Lower leg skin (tissue), 4 donors: ENCODE results near the gene TFDP1. TPM values are rescaled to one million over a fixed set of nuclear protein-coding genes. Genes with fewer than 3 reads are reported as not detected.

Experiments used
- DNase-seq, 2 donors: peaks; one replicate each; pipeline ENCODE4 v3.0.0-alpha.2; 2019; ENCODE audit warnings: low spot score in 2 of 2
- H3K4me3 ChIP-seq: fragments of 200-600 bp; sonication (generic); 2 replicates; pipeline ENCODE4 v1.5.1; 2017; ENCODE audit warnings: mild to moderate bottlenecking, low read depth; ENCODE audit not compliant: poor library complexity, severe bottlenecking
- POLR2A ChIP-seq, 2 donors: fragments of 450-650 bp; IDR thresholded peaks; one replicate each; pipeline ENCODE4 v1.6.1; 2016 to 2017; ENCODE audit warnings: antibody characterized with exemption in 2 of 2, mild to moderate bottlenecking in 1 of 2, moderate library complexity in 1 of 2
- WGBS, 2 donors: methylation state at CpG; one replicate each; pipeline ENCODE4 v1.1.5; 2018; 5-methylcytosine and 5-hydroxymethylcytosine counted together
- intact Hi-C: fragments of 100-400 bp; cut with DNase I; formaldehyde crosslinking; loops from one replicate; pipeline ENCODE4 v1.15.0; 2023; ENCODE audit warnings: low total_unique reads
- total RNA-seq, 4 donors: library from RNA; depleted of rRNA; stranded (reverse); fragments of >200 nt; gene quantifications; one replicate each; pipeline ENCODE4 v1.1.0, GENCODE V29; 2016
- TF ChIP-seq, protein P1 (sequence below), 3 donors: fragments of 450-650 bp; IDR thresholded peaks; one replicate each; pipeline ENCODE4 v1.5.1; 2016; ENCODE audit warnings: antibody characterized with exemption in 3 of 3, mild to moderate bottlenecking in 3 of 3, moderate library complexity in 2 of 3

The TFDP1 gene
- total RNA-seq, 4 donors from 2014 or later = 35.9 to 48.8 (median 41.9) TPM

DNA sequence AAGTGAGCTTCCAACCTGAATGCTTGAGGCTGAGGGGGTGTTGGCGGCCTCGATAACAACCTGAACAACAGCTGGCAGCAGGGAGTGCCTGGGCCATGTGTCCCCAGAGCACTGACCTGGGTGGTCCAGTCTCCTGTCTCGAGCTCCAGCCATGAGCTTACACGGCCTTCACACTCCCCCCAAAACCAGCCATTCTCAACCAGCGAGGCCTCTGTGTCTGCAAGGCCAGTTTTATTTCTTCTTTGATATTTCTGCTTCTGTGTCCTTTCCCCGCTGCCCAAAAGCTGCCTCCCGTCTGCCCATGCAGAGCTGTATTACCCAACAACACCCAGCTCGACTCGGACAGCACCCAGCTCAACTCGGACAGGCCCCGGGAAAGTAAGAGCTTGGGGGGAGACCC is 32.5 kb upstream of the TFDP1 start:
- no peak overlapping the region for H3K4me3 ChIP-seq
- TF ChIP-seq, protein P1, sequence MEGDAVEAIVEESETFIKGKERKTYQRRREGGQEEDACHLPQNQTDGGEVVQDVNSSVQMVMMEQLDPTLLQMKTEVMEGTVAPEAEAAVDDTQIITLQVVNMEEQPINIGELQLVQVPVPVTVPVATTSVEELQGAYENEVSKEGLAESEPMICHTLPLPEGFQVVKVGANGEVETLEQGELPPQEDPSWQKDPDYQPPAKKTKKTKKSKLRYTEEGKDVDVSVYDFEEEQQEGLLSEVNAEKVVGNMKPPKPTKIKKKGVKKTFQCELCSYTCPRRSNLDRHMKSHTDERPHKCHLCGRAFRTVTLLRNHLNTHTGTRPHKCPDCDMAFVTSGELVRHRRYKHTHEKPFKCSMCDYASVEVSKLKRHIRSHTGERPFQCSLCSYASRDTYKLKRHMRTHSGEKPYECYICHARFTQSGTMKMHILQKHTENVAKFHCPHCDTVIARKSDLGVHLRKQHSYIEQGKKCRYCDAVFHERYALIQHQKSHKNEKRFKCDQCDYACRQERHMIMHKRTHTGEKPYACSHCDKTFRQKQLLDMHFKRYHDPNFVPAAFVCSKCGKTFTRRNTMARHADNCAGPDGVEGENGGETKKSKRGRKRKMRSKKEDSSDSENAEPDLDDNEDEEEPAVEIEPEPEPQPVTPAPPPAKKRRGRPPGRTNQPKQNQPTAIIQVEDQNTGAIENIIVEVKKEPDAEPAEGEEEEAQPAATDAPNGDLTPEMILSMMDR (IDR thresholded peaks at IDR 0.05) = no peak
- TF ChIP-seq POLR2A (IDR thresholded peaks at IDR 0.05) = no peak
- intact Hi-C loops = no loop called here
- DNase-seq = peak in 1 of 2 donors; percentile 63
- 89 to 92% methylated on average over 11 of the region's 11 CpGs for WGBS, 2 donors

- no peak overlapping the region for H3K4me3 ChIP-seq
- 73 to 79% methylated on average over 16 of the region's 16 CpGs for WGBS, 2 donors
- TF ChIP-seq POLR2A (IDR thresholded peaks at IDR 0.05) = no peak
- TF ChIP-seq, protein P1 (IDR thresholded peaks at IDR 0.05) = no peak
- intact Hi-C loops = no loop called here
- peak; percentile 14 to 68 for DNase-seq
Observed at GRCh38 chr13:113552786-113553434, 31.6 kb upstream of the TFDP1 start.

- WGBS, 2 donors = 79 to 84% methylated on average over 16 of the region's 16 CpGs
- TF ChIP-seq, protein P1 (IDR thresholded peaks at IDR 0.05) = no peak
- no peak overlapping the region for H3K4me3 ChIP-seq
- peak; percentile 9 to 78 for DNase-seq
- intact Hi-C loops = no loop called here
Observed at GRCh38 chr13:113553511-113554332, 30.8 kb upstream of the TFDP1 start.

DNA sequence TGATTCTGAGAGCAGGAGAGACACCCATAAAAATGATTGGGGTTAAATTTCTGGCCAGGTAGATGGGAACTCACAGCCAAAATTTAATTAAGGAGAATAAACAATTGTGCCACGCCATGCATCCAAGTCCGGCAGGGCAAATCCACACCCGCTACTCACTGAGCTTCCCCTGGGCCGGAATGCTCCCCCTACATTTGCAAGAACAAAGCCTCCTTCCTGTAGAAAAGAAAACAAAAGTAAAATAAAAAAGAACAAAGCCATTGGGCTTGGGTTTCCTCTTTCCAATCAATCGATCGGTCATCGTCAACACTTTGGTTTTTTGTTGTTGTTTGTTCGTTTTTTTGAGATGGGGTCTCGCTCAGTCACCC is 30.2 kb upstream of the TFDP1 start:
- H3K4me3 ChIP-seq = no peak overlapping the region
- DNase-seq = peak; percentile 4 to 23
- intact Hi-C loops = no loop called here
- TF ChIP-seq, protein P1 (IDR thresholded peaks at IDR 0.05) = no peak
- no peak for TF ChIP-seq POLR2A (IDR thresholded peaks at IDR 0.05)
- 81 to 86% methylated on average over 9 of the region's 9 CpGs for WGBS, 2 donors

GRCh38 chr13:113555141-113555540 is 29.4 kb upstream of the TFDP1 start:
- 96 to 98% methylated on average over 4 of the region's 4 CpGs for WGBS, 2 donors
- intact Hi-C loops = no loop called here
- peak; percentile 5 to 42 for DNase-seq
- no peak overlapping the region for H3K4me3 ChIP-seq
- no peak for TF ChIP-seq POLR2A (IDR thresholded peaks at IDR 0.05)
- TF ChIP-seq, protein P1 (IDR thresholded peaks at IDR 0.05) = no peak
